NCI-H82 treated with DMSO at 0.1 percent for 48 hours (cell line): ENCODE measurements around the gene CDHR2.
"Not testable (repeated sequence)": the region's sequence is repeated elsewhere in the genome, so short reads cannot be mapped to it uniquely, and the experiment has no call there.

Experiments used
- DNase-seq: peaks from one replicate; lab custom pipeline; 2025; ENCODE audit not compliant: unreplicated experiment; lab: John Stamatoyannopoulos, UW

Gene CDHR2

DNA sequence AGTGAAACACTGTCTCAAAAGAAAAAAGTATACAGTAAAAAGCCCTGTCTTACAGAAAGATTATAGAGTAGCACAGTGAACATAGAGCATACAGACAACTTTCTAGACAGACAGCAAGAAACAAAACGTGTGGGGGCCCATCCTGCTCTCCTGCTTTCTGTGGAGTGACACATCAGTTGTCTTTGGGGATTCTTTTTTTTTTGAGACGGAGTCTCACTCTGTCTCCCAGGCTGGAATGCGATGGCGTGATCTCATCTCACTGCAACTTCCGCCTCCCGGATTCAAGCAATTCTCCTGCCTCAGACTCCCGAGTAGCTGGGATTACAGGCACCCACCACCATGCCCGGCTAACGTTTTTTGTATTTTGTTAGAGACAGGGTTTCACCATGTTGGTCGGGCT lies 14.9 kb downstream of the CDHR2 start:
- DNase-seq: no peak

DNA sequence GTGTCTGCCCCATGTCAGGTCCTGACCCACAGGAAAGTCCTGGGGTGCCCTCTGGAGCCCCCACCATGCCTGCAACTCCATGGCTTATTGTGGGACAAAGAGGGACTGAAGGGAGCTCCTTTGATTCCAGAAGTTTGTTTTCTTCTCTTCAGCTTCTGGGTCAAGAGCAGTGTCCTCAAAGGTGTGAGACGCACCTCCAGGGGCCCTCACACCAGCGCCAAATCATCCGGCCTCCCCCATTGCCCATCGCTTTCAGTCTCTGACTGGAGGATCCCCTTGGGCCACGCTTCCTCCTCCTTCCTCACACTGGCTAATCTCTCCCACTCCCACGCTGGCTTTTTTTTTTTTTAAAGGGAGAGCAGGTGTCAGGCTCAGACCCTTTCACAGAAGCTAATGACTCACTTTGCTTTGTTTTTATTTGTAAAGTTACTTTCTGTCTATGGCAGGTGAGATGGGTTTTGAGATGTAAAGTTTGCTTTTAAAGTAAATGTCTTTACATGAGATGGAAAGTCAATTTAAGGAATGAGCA lies 16.7 kb downstream of the CDHR2 start:
- no peak for DNase-seq

- DNase-seq: no peak
Measured at GRCh38 chr5:176568657-176569056, 19.5 kb downstream of the CDHR2 start.

GRCh38 chr5:176570044-176570443 lies 20.9 kb downstream of the CDHR2 start:
- DNase-seq: no peak

GRCh38 chr5:176573564-176574296 lies 24.6 kb downstream of the CDHR2 start:
- peak; percentile 27 for DNase-seq

GRCh38 chr5:176574297-176574591 lies 25.1 kb downstream of the CDHR2 start:
- DNase-seq: no peak

DNA sequence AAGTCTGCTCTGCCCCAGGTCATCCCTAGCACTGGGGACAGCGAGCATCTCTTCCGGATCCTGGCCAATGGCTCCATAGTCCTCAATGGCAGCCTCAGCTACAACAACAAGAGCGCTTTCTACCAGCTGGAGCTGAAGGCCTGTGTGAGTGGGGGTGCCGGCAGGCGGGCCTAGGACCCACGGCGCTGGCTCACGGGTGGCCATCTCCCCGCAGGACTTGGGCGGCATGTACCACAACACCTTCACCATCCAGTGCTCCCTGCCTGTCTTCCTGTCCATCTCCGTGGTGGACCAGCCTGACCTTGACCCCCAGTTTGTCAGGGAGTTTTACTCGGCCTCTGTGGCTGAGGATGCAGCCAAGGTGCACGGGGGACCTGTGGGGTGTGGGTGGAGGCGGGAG lies 25.9 kb downstream of the CDHR2 start:
- DNase-seq: no peak

DNA sequence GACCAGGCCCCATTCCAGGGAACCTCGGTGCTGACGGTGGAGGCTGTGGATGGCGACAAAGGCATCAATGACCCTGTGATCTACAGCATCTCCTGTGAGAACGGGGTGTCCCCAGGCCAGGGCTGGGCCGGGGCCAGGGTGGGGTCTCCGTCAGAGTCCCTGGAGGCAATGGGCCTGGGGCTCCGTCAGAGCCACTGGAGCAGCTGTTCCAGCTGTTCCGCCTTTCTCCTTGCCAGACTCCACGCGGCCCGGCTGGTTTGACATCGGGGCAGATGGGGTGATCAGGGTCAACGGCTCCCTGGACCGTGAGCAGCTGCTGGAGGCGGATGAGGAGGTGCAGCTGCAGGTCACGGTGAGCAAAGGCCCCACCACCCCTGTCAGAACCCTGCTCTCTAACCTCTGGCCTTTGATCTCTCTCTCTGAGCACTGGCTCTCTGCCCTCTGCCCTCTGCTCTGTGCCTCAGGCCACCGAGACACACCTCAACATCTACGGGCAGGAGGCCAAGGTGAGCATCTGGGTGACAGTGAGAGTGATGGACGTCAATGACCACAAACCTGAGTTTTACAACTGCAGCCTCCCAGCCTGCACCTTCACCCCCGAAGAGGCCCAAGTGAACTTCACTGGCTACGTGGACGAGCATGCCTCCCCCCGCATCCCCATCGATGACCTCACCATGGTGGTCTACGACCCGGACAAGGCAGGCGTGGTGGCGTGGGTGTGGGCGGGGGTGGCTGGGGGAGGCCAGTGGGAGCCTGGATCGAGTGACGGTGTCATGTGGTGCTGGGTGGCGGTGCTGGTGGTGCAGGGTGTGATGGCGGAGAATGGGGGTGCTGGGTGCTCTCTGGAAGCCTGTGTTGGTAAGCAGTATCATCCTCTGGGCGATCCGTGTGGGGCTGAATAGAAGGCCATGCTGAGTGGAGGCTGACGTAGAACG lies 26.6 kb downstream of the CDHR2 start:
- DNase-seq: no peak

GRCh38 chr5:176577312-176578176 lies 28.4 kb downstream of the CDHR2 start:
- no peak for DNase-seq

DNA sequence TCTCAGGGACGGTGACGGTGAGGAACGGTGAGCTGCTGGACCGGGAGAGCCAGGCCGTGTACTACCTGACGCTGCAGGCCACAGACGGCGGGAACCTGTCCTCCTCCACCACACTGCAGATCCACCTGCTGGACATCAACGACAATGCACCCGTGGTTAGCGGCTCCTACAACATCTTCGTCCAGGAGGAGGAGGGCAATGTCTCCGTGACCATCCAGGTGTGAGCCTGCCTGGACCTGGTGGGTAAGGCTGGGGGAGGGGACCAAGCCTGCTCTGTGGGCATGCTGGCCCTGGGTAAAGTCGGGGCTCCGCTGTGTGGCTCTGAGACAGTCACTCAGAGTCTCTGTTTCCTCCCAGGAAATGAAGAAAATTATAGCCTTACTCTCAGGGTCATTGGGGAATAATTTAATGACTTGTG lies 29.3 kb downstream of the CDHR2 start:
- no peak for DNase-seq

GRCh38 chr5:176579323-176579722 lies 30.2 kb downstream of the CDHR2 start:
- no peak for DNase-seq

- DNase-seq: no peak
Measured at GRCh38 chr5:176581361-176581760, 32.2 kb downstream of the CDHR2 start.

DNA sequence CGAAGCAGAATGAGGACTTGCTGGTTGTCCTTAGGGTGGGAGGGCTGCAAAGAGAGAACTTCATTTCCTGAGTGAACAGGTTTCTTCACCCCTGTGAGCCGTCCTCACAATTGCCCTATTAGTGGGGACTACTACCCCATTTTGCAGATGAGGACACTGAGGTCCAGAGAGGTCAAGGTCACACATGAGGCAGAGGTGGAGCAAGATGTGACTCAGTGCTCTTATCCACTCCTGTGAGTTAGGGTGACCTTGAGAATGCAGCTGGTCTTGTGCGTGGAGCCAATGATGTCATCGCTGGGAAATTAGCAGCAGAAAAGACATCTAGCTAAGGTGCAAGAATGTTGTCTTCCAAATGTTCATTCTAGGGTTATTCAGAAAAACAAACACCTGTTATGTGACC lies 33.9 kb downstream of the CDHR2 start:
- no peak for DNase-seq

DNA sequence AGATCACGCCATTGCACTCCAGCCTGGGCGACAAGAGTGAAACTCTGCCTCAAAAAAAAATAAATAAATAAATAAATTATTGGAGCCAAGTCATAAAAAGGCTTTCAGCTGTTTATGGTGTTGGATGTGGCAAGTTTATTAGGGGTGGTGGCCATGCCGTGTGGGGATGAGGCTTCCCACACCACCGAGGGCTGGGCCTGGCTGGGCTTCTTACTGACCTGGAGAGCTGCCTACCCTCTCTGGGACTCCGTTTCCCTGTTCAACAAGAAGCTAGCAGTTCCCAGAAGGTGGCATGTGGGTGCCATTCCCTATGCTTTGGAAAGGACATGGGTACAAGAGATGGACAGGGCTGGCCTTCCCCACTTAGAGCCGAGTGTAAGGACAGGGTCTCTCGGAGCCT lies 38.3 kb downstream of the CDHR2 start:
- no peak for DNase-seq

DNA sequence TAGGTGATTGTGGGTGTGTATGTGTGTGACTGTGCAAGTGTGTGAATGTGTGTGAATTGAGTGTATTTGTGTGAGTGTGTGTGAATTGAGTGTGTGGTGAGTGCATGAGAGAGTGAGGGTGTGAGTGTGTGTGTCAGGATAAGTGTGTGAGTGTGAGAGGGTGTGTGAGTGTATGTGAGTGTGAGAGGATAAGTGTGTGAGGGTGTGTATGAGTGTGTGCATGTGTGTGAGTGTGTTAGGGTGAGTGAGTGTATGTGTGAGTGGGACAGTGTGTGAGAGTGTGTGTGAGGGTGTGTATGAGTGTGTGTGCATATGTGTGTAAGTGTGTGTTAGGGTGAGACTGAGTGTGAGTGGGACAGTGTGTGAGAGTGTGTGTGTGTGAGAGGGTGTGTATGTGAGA lies 39.2 kb downstream of the CDHR2 start:
- DNase-seq: no peak

DNA sequence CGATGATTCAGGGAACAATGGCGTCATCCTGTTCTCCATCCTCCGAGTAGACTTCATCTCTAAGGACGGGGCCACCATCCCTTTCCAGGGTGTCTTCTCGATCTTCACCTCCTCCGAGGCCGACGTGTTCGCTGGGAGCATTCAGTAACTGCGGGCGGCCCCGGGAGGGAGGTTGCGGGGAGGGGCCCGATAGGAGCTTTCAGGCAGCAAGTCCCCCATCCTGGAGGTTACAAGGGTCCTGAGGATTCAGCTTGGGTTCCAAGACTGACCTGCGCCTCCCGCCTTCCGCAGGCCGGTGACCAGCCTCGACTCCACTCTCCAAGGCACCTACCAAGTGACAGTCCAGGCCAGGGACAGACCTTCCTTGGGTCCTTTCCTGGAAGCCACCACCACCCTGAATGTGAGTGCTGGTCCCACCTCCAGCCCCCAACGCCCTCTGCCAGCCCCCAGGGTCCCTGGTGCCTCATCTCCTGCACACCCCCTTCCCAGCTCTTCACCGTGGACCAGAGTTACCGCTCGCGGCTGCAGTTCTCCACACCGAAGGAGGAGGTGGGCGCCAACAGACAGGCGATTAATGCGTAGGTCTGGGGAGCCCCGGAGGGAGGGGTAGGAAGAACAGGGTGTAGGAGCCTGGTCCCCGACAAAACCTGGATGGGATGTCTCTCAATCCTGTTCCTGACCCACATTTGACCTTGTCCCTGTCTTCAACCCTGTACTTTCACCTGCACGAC lies 40.1 kb downstream of the CDHR2 start:
- no peak for DNase-seq

- DNase-seq: no peak
Measured at GRCh38 chr5:176590035-176590717, 41.0 kb downstream of the CDHR2 start.

DNA sequence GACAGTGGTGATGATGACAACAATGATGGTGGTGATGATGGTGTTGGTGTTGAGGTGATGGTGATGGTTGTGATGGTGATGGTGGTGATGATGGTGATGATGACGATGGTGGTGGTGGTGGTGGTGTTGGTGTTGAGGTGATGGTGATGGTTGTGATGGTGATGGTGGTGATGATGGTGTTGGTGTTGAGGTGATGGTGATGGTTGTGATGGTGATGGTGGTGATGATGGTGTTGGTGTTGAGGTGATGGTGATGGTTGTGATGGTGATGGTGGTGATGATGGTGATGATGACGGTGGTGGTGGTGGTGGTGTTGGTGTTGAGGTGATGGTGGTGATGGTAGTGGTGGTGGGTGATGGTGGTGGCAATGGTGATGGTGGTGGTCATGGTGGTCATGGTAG lies 42.5 kb downstream of the CDHR2 start:
- DNase-seq: not testable (repeated sequence)

- no peak for DNase-seq
Measured at GRCh38 chr5:176592573-176592972, 43.4 kb downstream of the CDHR2 start.

- no peak for DNase-seq
Measured at GRCh38 chr5:176593273-176593869, 44.2 kb downstream of the CDHR2 start.
